ENCODE results near the gene RNF213.

- TF ChIP-seq CTCF (conservative IDR thresholded peaks at IDR 0.05; ENCODE audit: low read depth, low read length), result no peak
- no peak for TF ChIP-seq EZH2 (IDR thresholded peaks at IDR 0.05; ENCODE audit: low read length, unreplicated experiment)
These were observed 119.4 kb downstream of the RNF213 start for GRCh38 chr17:80380068-80380467.
